ENCODE data around the gene NOPCHAP1. TPM values are rescaled to one million over a fixed set of nuclear protein-coding genes. Genes with fewer than 3 reads are reported as not detected.

The NOPCHAP1 gene
- total RNA-seq, 6 experiments from 2014 or later, result 2.1 to 7.7 (median 6.1) TPM

DNA sequence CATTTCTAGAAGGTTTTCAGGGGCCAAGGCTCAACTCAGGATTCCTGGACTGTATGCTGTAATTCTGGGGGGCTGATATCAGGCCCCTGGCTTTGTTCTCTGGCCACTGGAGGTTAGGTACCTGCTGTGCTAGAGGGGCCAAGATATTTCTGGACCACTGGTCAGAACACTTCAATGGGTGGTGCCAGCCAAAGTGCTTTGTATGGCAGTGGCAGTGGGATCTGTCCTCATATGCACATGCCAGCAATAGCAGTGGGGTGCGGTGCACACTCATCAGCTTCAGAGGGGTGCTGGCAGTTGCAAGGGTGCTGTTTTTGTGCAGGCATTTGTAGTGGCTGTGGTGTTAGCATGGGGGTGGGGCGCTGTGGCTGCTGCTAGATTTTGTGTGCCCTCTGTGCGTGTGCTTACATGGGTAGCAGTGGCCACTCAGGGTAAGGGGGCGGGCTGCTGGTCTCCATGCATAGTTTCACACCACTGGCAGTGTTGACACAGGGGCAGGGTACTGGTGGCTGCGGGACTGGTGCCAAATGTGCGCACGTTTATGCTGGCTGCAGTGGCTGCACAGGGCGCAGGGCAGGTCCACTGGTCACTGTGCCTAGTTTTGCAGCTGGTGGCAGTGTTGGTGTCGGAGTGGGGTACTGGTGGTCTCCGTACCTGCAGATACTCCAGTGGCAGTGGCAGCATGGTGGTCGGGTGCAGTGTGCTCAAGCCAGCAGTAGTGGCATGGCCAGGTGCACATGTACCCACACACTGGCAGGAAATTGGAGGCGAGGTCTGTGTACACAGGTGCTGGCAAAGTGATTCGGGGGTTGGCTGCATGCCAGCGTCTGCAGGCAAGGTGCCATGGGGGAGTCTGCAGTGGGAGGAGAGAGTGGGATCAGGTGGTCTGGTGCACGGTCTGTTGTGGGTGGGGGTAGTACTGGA lies 12.6 kb downstream of the NOPCHAP1 start:
- intact Hi-C loops (cut with DNase I), result no loop called here
- Histone ChIP-seq H3K27ac (no peak overlapping the region), H3K36me3 (peaks cover 0 to 21% (median 8%) of the 10 kb centered on the region in 4 donors), H3K4me1 (no peaks in the 10 kb centered on the region), H3K9me3 (no peaks in the 10 kb centered on the region), H3K4me3 (no peak overlapping the region), H3K27me3 (no peaks in the 10 kb centered on the region)
- no peak for TF ChIP-seq POLR2A (IDR thresholded peaks at IDR 0.05)
- TF ChIP-seq, protein P1, sequence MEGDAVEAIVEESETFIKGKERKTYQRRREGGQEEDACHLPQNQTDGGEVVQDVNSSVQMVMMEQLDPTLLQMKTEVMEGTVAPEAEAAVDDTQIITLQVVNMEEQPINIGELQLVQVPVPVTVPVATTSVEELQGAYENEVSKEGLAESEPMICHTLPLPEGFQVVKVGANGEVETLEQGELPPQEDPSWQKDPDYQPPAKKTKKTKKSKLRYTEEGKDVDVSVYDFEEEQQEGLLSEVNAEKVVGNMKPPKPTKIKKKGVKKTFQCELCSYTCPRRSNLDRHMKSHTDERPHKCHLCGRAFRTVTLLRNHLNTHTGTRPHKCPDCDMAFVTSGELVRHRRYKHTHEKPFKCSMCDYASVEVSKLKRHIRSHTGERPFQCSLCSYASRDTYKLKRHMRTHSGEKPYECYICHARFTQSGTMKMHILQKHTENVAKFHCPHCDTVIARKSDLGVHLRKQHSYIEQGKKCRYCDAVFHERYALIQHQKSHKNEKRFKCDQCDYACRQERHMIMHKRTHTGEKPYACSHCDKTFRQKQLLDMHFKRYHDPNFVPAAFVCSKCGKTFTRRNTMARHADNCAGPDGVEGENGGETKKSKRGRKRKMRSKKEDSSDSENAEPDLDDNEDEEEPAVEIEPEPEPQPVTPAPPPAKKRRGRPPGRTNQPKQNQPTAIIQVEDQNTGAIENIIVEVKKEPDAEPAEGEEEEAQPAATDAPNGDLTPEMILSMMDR (IDR thresholded peaks at IDR 0.05), result no peak
- ATAC-seq, result peak in 1 of 4 donors; percentile 27
- DNase-seq, result no peak
- 74% methylated on average over 3 of the region's 15 CpGs for WGBS (ENCODE audit: insufficient coverage, low coverage, low lambda C conversion rate, missing lambda C conversion rate)

DNA sequence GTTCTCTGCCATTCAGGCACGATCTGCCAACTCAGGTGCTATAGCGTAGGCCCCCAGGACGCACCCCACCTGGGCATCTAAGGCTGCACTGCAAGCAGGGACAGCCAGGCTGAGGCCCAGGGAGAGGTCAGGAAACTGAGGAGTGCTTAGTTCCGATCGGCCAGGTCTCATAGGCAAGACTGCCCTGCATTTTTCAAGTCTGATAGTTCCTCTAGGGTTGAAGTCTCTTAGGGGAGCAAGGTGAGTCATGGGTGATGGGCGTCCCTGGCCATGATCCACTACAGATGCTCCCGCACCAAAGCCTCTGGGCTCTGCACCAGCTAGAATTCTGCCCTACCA lies 13.2 kb downstream of the NOPCHAP1 start:
- Histone ChIP-seq H3K27ac (no peak overlapping the region), H3K4me1 (no peaks in the 10 kb centered on the region), H3K36me3 (peaks cover 0 to 21% (median 8%) of the 10 kb centered on the region in 4 donors), H3K4me3 (no peak overlapping the region), H3K9me3 (no peaks in the 10 kb centered on the region), H3K27me3 (no peaks in the 10 kb centered on the region)
- intact Hi-C loops (cut with DNase I), result no loop called here
- TF ChIP-seq, protein P1 (IDR thresholded peaks at IDR 0.05), result no peak
- no peak for TF ChIP-seq POLR2A (IDR thresholded peaks at IDR 0.05)
- WGBS (ENCODE audit: insufficient coverage, low coverage, low lambda C conversion rate, missing lambda C conversion rate), result no CpG with 5 or more reads among the region's 7 CpGs
- DNase-seq (no peak), ATAC-seq (no peak)

DNA sequence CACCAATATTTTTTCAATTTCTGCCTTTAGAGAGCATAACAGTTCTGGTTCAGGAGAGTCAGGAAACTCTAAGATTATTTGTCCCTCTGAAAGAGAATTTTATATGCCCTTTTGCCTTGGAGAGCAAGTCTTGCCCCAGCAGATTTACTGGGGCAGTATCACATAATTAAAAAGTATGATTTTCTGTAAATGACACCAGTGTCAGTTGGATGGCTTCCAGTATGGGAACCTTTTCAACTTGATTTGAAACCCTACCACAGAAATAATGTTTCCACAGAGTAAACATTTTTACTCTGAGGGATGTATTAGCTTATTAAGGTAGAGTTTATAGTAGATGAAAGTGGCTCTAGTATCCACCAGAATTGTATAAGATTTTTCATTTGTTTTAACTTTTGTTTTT lies 15.4 kb downstream of the NOPCHAP1 start:
- H3K9me3 ChIP-seq, result no peaks in the 10 kb centered on the region
- ATAC-seq, result no peak
- no peak overlapping the region for H3K4me3 ChIP-seq
- no peaks in the 10 kb centered on the region for H3K27me3 ChIP-seq
- no peak overlapping the region for H3K27ac ChIP-seq
- intact Hi-C loops (cut with DNase I), result no loop called here
- H3K4me1 ChIP-seq, result no peaks in the 10 kb centered on the region
- no peak for DNase-seq
- TF ChIP-seq, protein P1 (IDR thresholded peaks at IDR 0.05), result no peak
- TF ChIP-seq POLR2A (IDR thresholded peaks at IDR 0.05), result no peak
- peaks cover 0 to 5% (median 5%) of the 10 kb centered on the region in 4 donors for H3K36me3 ChIP-seq

DNA sequence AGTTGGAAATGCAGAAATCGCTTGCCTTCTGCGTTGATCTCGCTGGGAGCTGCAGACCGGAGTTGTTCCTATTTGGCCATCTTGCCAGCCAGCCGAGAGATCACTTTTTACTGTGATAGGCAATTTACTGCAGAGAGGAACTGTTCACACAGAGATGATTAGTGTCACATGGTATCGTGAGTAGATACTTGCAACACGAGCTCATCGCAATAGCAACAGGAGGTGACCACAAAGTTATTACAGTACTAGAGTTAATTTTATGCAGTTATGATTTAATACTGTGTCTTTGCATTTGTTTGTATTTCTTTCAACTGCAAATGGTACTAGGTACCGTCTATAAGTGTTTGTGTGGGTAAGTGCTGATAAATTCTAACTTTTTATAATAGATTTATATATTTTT lies 27.8 kb downstream of the NOPCHAP1 start:
- Histone ChIP-seq H3K27ac (peak overlapping the region in 2 of 3 donors; percentile 52 to 84), H3K36me3 (peaks cover 0 to 4% (median 0%) of the 10 kb centered on the region in 4 donors), H3K9me3 (no peaks in the 10 kb centered on the region), H3K4me1 (peaks cover 0 to 12% (median 0%) of the 10 kb centered on the region in 4 donors), H3K4me3 (no peak overlapping the region), H3K27me3 (no peaks in the 10 kb centered on the region)
- no peak for TF ChIP-seq POLR2A (IDR thresholded peaks at IDR 0.05)
- TF ChIP-seq, protein P1 (IDR thresholded peaks at IDR 0.05), result no peak
- peak in 3 of 4 donors; percentile 22 to 49 (median 28) for ATAC-seq
- no peak for DNase-seq
- WGBS (ENCODE audit: insufficient coverage, low coverage, low lambda C conversion rate, missing lambda C conversion rate), result 85% methylated on average over 9 of the region's 9 CpGs
- intact Hi-C loops (cut with DNase I), result no loop called here

All from right lobe of liver (tissue), 6 donors.